Transverse colon (tissue), 4 donors: Measurements from ENCODE around the gene ANKFN1.

Experiments
- CTCF ChIP-seq, 5 experiments: fragments of 200-600 bp in 3 of 5; fragments of 450-650 bp in 2 of 5; sonication (generic) in 3 of 5; IDR thresholded peaks; 1 replicate in 2 of 5; 2 replicates in 3 of 5; pipeline ENCODE4 v1.5.1; 2016 to 2017; ENCODE audit warnings: antibody characterized with exemption in 5 of 5, inconsistent platforms in 3 of 5, mild to moderate bottlenecking in 2 of 5, moderate library complexity in 1 of 5
- EP300 ChIP-seq: sonication (generic); formaldehyde crosslinking; IDR thresholded peaks from one replicate; pipeline ENCODE4 v1.6.1; 2017; ENCODE audit warnings: antibody characterized with exemption, low read depth
- POLR2A ChIP-seq: fragments of 450-650 bp; IDR thresholded peaks from one replicate; pipeline ENCODE4 v1.6.1; 2016; ENCODE audit warnings: antibody characterized with exemption, mild to moderate bottlenecking, moderate library complexity
- POLR2AphosphoS5 ChIP-seq, 3 donors: sonication (generic); formaldehyde crosslinking; IDR thresholded peaks; one replicate each; pipeline ENCODE4 v1.6.1; 2016; ENCODE audit warnings: antibody characterized with exemption in 3 of 3

GRCh38 chr17:56457501-56457900 lies 304.2 kb downstream of the ANKFN1 start:
- TF ChIP-seq POLR2A (no peak), POLR2AphosphoS5 (IDR thresholded peaks at IDR 0.05) (no peak), CTCF (IDR thresholded peaks at IDR 0.05) (no peak), EP300 (no peak)
